Testis (tissue), 2 donors: ENCODE results near the gene SLIT3.

Source experiments
- POLR2A ChIP-seq: fragments of 450-650 bp; IDR thresholded peaks from one replicate; pipeline ENCODE4 v1.6.1; 2017; ENCODE audit warnings: antibody characterized with exemption, mild to moderate bottlenecking, moderate library complexity
- TF ChIP-seq, protein P1 (sequence below), 3 experiments: fragments of 450-650 bp in 2 of 3; fragments of 200-600 bp in 1 of 3; sonication (generic) in 1 of 3; IDR thresholded peaks; one replicate each; pipeline ENCODE4 v1.5.1; 2016 to 2019; ENCODE audit warnings: antibody characterized with exemption in 3 of 3, mild to moderate bottlenecking in 2 of 3, moderate library complexity in 1 of 3

DNA sequence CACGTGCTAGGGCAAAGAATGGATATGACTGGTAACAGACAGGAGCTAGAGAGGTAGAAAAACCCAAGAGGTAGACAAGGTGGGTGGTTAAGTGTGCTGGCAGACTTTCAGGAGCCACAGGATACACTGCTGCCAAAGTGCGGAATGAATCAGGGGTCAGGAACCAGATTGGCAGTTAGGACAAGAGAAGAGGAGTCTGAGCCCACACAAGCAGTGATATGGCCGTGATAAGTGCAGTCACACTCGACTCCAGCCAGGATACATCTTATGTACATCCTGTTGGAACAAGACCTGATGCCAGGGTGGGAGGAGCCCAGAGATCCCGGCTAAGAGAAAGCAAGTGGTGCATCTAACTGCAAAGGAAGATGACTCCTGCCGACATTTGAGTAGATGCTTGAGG, 10.0 kb downstream of the SLIT3 start:
- no peak for TF ChIP-seq POLR2A
- TF ChIP-seq, protein P1, sequence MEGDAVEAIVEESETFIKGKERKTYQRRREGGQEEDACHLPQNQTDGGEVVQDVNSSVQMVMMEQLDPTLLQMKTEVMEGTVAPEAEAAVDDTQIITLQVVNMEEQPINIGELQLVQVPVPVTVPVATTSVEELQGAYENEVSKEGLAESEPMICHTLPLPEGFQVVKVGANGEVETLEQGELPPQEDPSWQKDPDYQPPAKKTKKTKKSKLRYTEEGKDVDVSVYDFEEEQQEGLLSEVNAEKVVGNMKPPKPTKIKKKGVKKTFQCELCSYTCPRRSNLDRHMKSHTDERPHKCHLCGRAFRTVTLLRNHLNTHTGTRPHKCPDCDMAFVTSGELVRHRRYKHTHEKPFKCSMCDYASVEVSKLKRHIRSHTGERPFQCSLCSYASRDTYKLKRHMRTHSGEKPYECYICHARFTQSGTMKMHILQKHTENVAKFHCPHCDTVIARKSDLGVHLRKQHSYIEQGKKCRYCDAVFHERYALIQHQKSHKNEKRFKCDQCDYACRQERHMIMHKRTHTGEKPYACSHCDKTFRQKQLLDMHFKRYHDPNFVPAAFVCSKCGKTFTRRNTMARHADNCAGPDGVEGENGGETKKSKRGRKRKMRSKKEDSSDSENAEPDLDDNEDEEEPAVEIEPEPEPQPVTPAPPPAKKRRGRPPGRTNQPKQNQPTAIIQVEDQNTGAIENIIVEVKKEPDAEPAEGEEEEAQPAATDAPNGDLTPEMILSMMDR (IDR thresholded peaks at IDR 0.05), result no peak
